OCI-LY7 (cell line): Measurements from ENCODE around the gene KRTAP3-3. TPM values are rescaled to one million over a fixed set of nuclear protein-coding genes. Genes with fewer than 3 reads are reported as not detected.
"Not testable (repeated sequence)": the region's sequence is repeated elsewhere in the genome, so short reads cannot be mapped to it uniquely, and the experiment has no call there.

Experiments used
- BruUV-seq: library from RNA; stranded (reverse); fragments of 400-500 nt; replicated peaks from 2 replicates; lab custom pipeline; 2021; lab: Mats Ljungman, UMichigan
- CTCF ChIA-PET: fragments of 300-600 bp; sonication (Branson Sonifier 250); formaldehyde crosslinking; loops from one replicate; lab custom pipeline; 2022; ENCODE audit warnings: antibody characterized with exemption; ENCODE audit not compliant: unreplicated experiment; lab: Charles Lee
- POLR2A ChIA-PET: fragments of 300-600 bp; sonication (Branson Sonifier 250); formaldehyde crosslinking; loops from one replicate; lab custom pipeline; 2022; ENCODE audit warnings: antibody characterized with exemption; lab: Charles Lee
- DNase-seq: peaks from one replicate; pipeline ENCODE4 v3.0.0-alpha.2; 2015; ENCODE audit warnings: low spot score
- H2AFZ ChIP-seq: fragments of 200-600 bp; sonication (generic), shearing (Covaris generic); 2 replicates; pipeline ENCODE4 v1.6.1; 2014; ENCODE audit warnings: mild to moderate bottlenecking, antibody characterized with exemption, low read length, moderate library complexity
- H3K27ac ChIP-seq: fragments of 200-600 bp; sonication (generic); 2 replicates; pipeline ENCODE4 v1.5.1; 2014; ENCODE audit warnings: mixed run types, low read depth, mild to moderate bottlenecking, moderate library complexity, low read length, inconsistent platforms; ENCODE audit not compliant: poor library complexity, severe bottlenecking
- H3K36me3 ChIP-seq: fragments of 200-600 bp; sonication (generic); 2 replicates; pipeline ENCODE4 v1.6.1; 2014; ENCODE audit warnings: mild to moderate bottlenecking, antibody characterized with exemption, low read length, moderate library complexity, mixed read lengths; ENCODE audit not compliant: insufficient read depth
- H3K4me1 ChIP-seq: fragments of 200-600 bp; sonication (generic); 2 replicates; pipeline ENCODE4 v1.5.1; 2014; ENCODE audit warnings: mild to moderate bottlenecking, low read length; ENCODE audit not compliant: insufficient read depth, poor library complexity, severe bottlenecking
- H3K4me2 ChIP-seq: fragments of 200-600 bp; sonication (generic); 2 replicates; pipeline ENCODE4 v1.6.1; 2014; ENCODE audit warnings: mild to moderate bottlenecking, low read length
- H3K4me3 ChIP-seq: fragments of 200-600 bp; sonication (generic); 2 replicates; pipeline ENCODE4 v1.5.1; 2014; ENCODE audit warnings: mild to moderate bottlenecking, low read depth, low read length; ENCODE audit not compliant: poor library complexity, severe bottlenecking
- H3K79me2 ChIP-seq: fragments of 200-600 bp; sonication (generic); 2 replicates; pipeline ENCODE4 v1.6.1; 2016; ENCODE audit warnings: low read depth, mild to moderate bottlenecking, low read length, moderate library complexity, mixed read lengths; ENCODE audit not compliant: insufficient read depth
- H3K9me2 ChIP-seq: fragments of 200-600 bp; sonication (generic); 2 replicates; pipeline ENCODE4 v1.6.1; 2016; ENCODE audit warnings: mild to moderate bottlenecking, low read length, mixed read lengths; ENCODE audit not compliant: insufficient read depth
- H3K9me3 ChIP-seq: fragments of 200-600 bp; sonication (generic); 2 replicates; pipeline ENCODE4 v1.6.1; 2014; ENCODE audit warnings: mild to moderate bottlenecking, mixed run types, low read length, mixed read lengths
- H4K20me1 ChIP-seq: fragments of 200-600 bp; sonication (generic); 2 replicates; pipeline ENCODE4 v1.6.1; 2014; ENCODE audit warnings: mild to moderate bottlenecking, antibody characterized with exemption, low read length, moderate library complexity, mixed read lengths; ENCODE audit not compliant: insufficient read depth
- CTCF ChIP-seq: fragments of 200-600 bp; sonication (generic); conservative IDR thresholded peaks from 2 replicates; pipeline ENCODE4 v1.5.1; 2014; ENCODE audit warnings: mild to moderate bottlenecking, antibody characterized with exemption, low read length, moderate library complexity, mixed read lengths
- EZH2phosphoT487 ChIP-seq: fragments of 200-600 bp; sonication (generic); IDR thresholded peaks from 2 replicates; pipeline ENCODE4 v1.6.1; 2018; ENCODE audit warnings: low read depth, borderline replicate concordance, mild to moderate bottlenecking, mixed run types, antibody characterized with exemption, low read length, moderate library complexity, mixed read lengths
- intact Hi-C: fragments of 100-400 bp; cut with micrococcal nuclease; formaldehyde crosslinking; loops from one replicate; pipeline ENCODE4 v1.10.0; 2022; ENCODE audit not compliant: unreplicated experiment
- total RNA-seq, 2 experiments: library from RNA; depleted of rRNA in 1 of 2; stranded (reverse); fragments of >200 nt in 1 of 2; shearing (Covaris generic) in 1 of 2; gene quantifications; 2 replicates each; pipeline ENCODE4 v1.2.3, GENCODE V29; 2014 to 2022

The KRTAP3-3 gene
- total RNA-seq, 2 experiments from 2014 or later, result not detected

- Histone ChIP-seq H3K4me3 (no peak overlapping the region), H3K4me1 (no peaks in the 10 kb centered on the region), H3K9me3 (no peaks in the 10 kb centered on the region), H3K9me2 (no peaks in the 10 kb centered on the region), H3K4me2 (no peak overlapping the region), H2AFZ (no peak overlapping the region), H3K79me2 (no peaks in the 10 kb centered on the region), H4K20me1 (no peaks in the 10 kb centered on the region), H3K36me3 (no peaks in the 10 kb centered on the region), H3K27ac (no peak overlapping the region)
- ChIA-PET CTCF (no interaction called here), POLR2A (no interaction called here)
- BruUV-seq, result no TSS peak
- TF ChIP-seq EZH2phosphoT487 (no peak), CTCF (no peak)
- intact Hi-C loops, result no loop called here
- DNase-seq, result no peak
Measured at GRCh38 chr17:41003926-41004325, 10.0 kb upstream of the KRTAP3-3 start.

- POLR2A ChIA-PET, result no interaction called here
- Histone ChIP-seq H3K9me2 (no peaks in the 10 kb centered on the region), H3K79me2 (no peaks in the 10 kb centered on the region), H3K27ac (no peak overlapping the region), H4K20me1 (no peaks in the 10 kb centered on the region), H2AFZ (no peak overlapping the region), H3K9me3 (no peaks in the 10 kb centered on the region), H3K36me3 (no peaks in the 10 kb centered on the region), H3K4me3 (no peak overlapping the region), H3K4me1 (no peaks in the 10 kb centered on the region), H3K4me2 (no peak overlapping the region)
- CTCF ChIA-PET, result no interaction called here
- BruUV-seq, result no TSS peak
- intact Hi-C loops, result no loop called here
- DNase-seq, result no peak
- TF ChIP-seq CTCF (no peak), EZH2phosphoT487 (no peak)
Measured at GRCh38 chr17:41002814-41003213, 8.8 kb upstream of the KRTAP3-3 start.

- no peaks in the 10 kb centered on the region for H3K36me3 ChIP-seq
- ChIA-PET CTCF (no interaction called here), POLR2A (no interaction called here)
- no peaks in the 10 kb centered on the region for H3K4me1 ChIP-seq
- no TSS peak for BruUV-seq
- no peak for DNase-seq
- intact Hi-C loops, result no loop called here
- no peak overlapping the region for H3K4me3 ChIP-seq
- no peak overlapping the region for H3K4me2 ChIP-seq
- TF ChIP-seq CTCF, result no peak
- TF ChIP-seq EZH2phosphoT487, result no peak
- no peaks in the 10 kb centered on the region for H3K9me3 ChIP-seq
- H3K79me2 ChIP-seq, result no peaks in the 10 kb centered on the region
- H3K9me2 ChIP-seq, result no peaks in the 10 kb centered on the region
- no peak overlapping the region for H3K27ac ChIP-seq
- H2AFZ ChIP-seq, result no peak overlapping the region
- no peaks in the 10 kb centered on the region for H4K20me1 ChIP-seq
Measured at GRCh38 chr17:41001795-41002194, 7.8 kb upstream of the KRTAP3-3 start.

DNA sequence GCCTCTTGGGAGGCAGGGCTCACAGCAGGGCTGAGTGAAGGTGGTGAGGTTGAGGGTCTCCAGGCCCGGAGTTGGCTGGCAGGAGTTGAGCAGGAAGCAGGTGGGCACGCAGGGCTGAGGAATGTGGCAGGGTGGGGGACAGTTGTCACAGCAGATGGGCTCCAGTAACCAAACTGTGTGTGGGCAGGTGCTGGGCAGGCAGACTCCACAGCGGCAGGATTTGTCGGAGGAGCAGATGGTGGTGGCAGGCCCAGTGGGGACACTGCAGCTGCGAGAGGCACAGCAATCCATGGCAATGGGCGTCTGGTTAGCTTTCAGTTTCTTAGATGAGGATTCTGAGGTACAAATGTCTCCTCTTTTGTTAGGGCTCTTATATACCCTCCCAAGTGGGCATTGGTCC lies 5.6 kb upstream of the KRTAP3-3 start, which contains the start of gene KRTAP3-2:
Gene KRTAP3-2 (minus strand): TSS at position 344 of the 400 bp plus-strand sequence. CDS start 53 bp downstream, at position 291.
- DNase-seq, H3K4me2 ChIP-seq, H3K79me2 ChIP-seq, intact Hi-C loops, H3K9me2 ChIP-seq, CTCF ChIA-PET, H3K27ac ChIP-seq, H3K9me3 ChIP-seq, H2AFZ ChIP-seq, H3K36me3 ChIP-seq, POLR2A ChIA-PET, BruUV-seq, H3K4me1 ChIP-seq, H3K4me3 ChIP-seq, H4K20me1 ChIP-seq: not testable (repeated sequence)
